Islet of Langerhans (tissue), 1 donor: ENCODE results near the gene GNAS.
"Not testable (repeated sequence)": the region's sequence is repeated elsewhere in the genome, so short reads cannot be mapped to it uniquely, and the experiment has no call there.

Experiments
- FAIRE-seq: peaks from one replicate; lab custom pipeline; 2011; peaks lifted over from hg19 to GRCh38; lab: Jason Lieb, UNC

Gene GNAS

GRCh38 chr20:58852543-58853271, at the start of gene GNAS:
GNAS (plus strand) TSS chr20:58852716.
- no peak for FAIRE-seq

GRCh38 chr20:58803533-58803932, 49.0 kb upstream of the GNAS start:
- FAIRE-seq: no peak

- no peak for FAIRE-seq
Measured at GRCh38 chr20:58807801-58808200, 44.7 kb upstream of the GNAS start.

GRCh38 chr20:58808271-58809046, 44.1 kb upstream of the GNAS start:
- no peak for FAIRE-seq

- FAIRE-seq: no peak
Measured at GRCh38 chr20:58810116-58810878, 42.2 kb upstream of the GNAS start.

- FAIRE-seq: no peak
Measured at GRCh38 chr20:58810879-58811250, 41.7 kb upstream of the GNAS start.

GRCh38 chr20:58811334-58811733, 41.2 kb upstream of the GNAS start:
- peak; percentile 84 for FAIRE-seq

- no peak for FAIRE-seq
Measured at GRCh38 chr20:58813369-58813768, 39.1 kb upstream of the GNAS start.

- FAIRE-seq: no peak
Measured at GRCh38 chr20:58815448-58815847, 37.1 kb upstream of the GNAS start.

- no peak for FAIRE-seq
Measured at GRCh38 chr20:58816051-58816450, 36.5 kb upstream of the GNAS start.

- no peak for FAIRE-seq
Measured at GRCh38 chr20:58816957-58817651, 35.4 kb upstream of the GNAS start.

GRCh38 chr20:58817748-58818147, 34.8 kb upstream of the GNAS start:
- no peak for FAIRE-seq

- FAIRE-seq: no peak
Measured at GRCh38 chr20:58818586-58819285, 33.8 kb upstream of the GNAS start.

- FAIRE-seq: no peak
Measured at GRCh38 chr20:58819921-58820320, 32.6 kb upstream of the GNAS start.

- FAIRE-seq: not testable (repeated sequence)
Measured at GRCh38 chr20:58820515-58820914, 32.0 kb upstream of the GNAS start.

- no peak for FAIRE-seq
Measured at GRCh38 chr20:58822149-58822548, 30.4 kb upstream of the GNAS start.

GRCh38 chr20:58822748-58823730, 29.5 kb upstream of the GNAS start:
- no peak for FAIRE-seq

GRCh38 chr20:58824843-58825242, 27.7 kb upstream of the GNAS start:
- no peak for FAIRE-seq

- FAIRE-seq: no peak
Measured at GRCh38 chr20:58825450-58825849, 27.1 kb upstream of the GNAS start.

- no peak for FAIRE-seq
Measured at GRCh38 chr20:58826271-58826670, 26.2 kb upstream of the GNAS start.

GRCh38 chr20:58828136-58828535, 24.4 kb upstream of the GNAS start:
- FAIRE-seq: no peak
